ENCODE measurements around the gene KLHL6. TPM values are rescaled to one million over a fixed set of nuclear protein-coding genes. Genes with fewer than 3 reads are reported as not detected.
A peak's percentile ranks its signal among the peaks of the same experiment; 100 is the strongest.

Gene KLHL6
- total and polyA plus RNA-seq, 2 of the 8 experiments (the other 6 are each of a cell fraction or from before 2014, with no cell fraction given) = 0.05 TPM; not detected in 1

DNA sequence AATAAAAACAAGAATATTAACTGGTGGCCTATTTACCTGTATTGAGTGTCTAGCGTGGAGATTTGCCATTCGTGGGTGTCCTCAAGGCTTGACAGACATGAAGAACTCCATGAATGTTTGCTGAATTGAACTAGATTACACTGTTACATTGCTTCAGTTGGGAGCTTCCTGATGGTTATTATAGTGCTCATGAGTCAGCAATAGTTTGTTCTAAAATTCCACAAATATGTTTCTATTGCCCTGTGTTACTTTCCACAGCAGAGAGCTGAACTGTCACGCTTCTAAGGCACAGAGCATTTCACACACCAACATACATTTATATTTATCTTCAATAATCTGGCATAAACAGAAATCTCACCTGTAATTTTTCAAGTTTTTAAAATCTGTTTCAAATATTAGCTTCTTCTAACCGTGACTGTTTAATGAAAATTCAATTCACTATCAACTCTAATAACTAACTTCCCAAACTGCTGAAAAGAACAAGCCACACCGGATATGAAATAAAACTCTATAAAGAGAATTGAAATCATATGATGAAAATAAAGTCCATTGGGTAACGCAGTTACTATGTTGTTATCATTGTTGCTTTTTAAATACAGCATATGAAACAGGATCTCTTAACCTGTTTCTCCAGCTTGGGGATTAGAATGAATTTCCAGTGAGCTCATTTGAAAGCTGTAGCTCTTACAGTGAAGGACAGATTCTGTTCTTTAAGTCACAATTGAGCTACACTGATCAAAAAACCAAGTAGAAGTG is 65.9 kb downstream of the KLHL6 start:
- no peak overlapping the region for H4K91ac ChIP-seq (replicated peaks; ENCODE audit: insufficient read length, low read length)
- H3K18ac ChIP-seq (ENCODE audit: extremely low read depth, low read length) = no peak overlapping the region
- no peak overlapping the region for H3K23ac ChIP-seq (ENCODE audit: insufficient read length)
- H3K9ac ChIP-seq (replicated peaks in 1 of 4; ENCODE audit: extremely low read depth in 1 of 4, low read depth in 3 of 4, low read length in 3 of 4) = no peak overlapping the region
- H3K27ac ChIP-seq (ENCODE audit: low read depth, low read length) = no peak overlapping the region
- H3K4ac ChIP-seq (replicated peaks; ENCODE audit: insufficient read length, low read depth, low read length) = no peak overlapping the region
- no peak overlapping the region for H3K56ac ChIP-seq (replicated peaks; ENCODE audit: insufficient read length, low read depth, low read length)
- H3K79me1 ChIP-seq (ENCODE audit: low read depth, low read length) = no peaks in the 10 kb centered on the region
- no peak overlapping the region; the same call in 1 of the 2 replicates for H2BK20ac ChIP-seq (ENCODE audit: low read length)
- DNase-seq (ENCODE audit: low read depth in 1 of 2, low spot score in 2 of 2) (no peak), FAIRE-seq (no peak)
- no peak overlapping the region for H2BK120ac ChIP-seq (replicated peaks; ENCODE audit: low read depth, low read length)
- POLR2A ChIA-PET (ENCODE audit: partially characterized antibody) = interaction anchor here (0.9 to 1.5 kb wide), 3 partner anchors 21 to 227 kb away, joined by 3 to 4 read pairs (median 3); no protein-coding TSS in a partner anchor
- no peaks in the 10 kb centered on the region for H3K79me2 ChIP-seq (ENCODE audit: control insufficient read depth in 1 of 2, insufficient read depth in 2 of 2, low read length in 2 of 2)
- no peak overlapping the region for H2AK5ac ChIP-seq (ENCODE audit: low read depth, low read length)
- no peak overlapping the region for H3K14ac ChIP-seq (ENCODE audit: insufficient read length)
- peaks cover 0 to 12% (median 8%) of the 10 kb centered on the region in 4 experiments; a peak in 5 of 7 replicates for H3K4me1 ChIP-seq (replicated peaks in 1 of 4; ENCODE audit: control insufficient read depth in 3 of 4, insufficient read depth in 4 of 4, low read length in 3 of 4)
- no peak for TF ChIP-seq KDM5A (IDR thresholded peaks at IDR 0.05; ENCODE audit: low read length)
- no peaks in the 10 kb centered on the region; a peak in 1 of 7 replicates for H3K27me3 ChIP-seq (replicated peaks in 1 of 4; ENCODE audit: control insufficient read depth in 3 of 4, extremely low read depth in 1 of 4, insufficient read depth in 3 of 4, low read length in 3 of 4)
- no peak overlapping the region for H2AFZ ChIP-seq (ENCODE audit: low read length)
- no peaks in the 10 kb centered on the region for H3K23me2 ChIP-seq (ENCODE audit: low read depth, low read length)
- H3K9me3 ChIP-seq (ENCODE audit: insufficient read depth in 2 of 2, low read depth in 1 of 2, low read length in 1 of 2) = no peaks in the 10 kb centered on the region
- H4K20me1 ChIP-seq (replicated peaks in 1 of 2; ENCODE audit: control insufficient read depth in 1 of 2, insufficient read depth in 2 of 2, low read length in 2 of 2) = no peaks in the 10 kb centered on the region
- 91% methylated on average over 6 of the region's 6 CpGs; no CpG with 5 or more reads in 1 of the 2 experiments for WGBS, 2 experiments (ENCODE audit: extremely low coverage in 1 of 2, insufficient coverage in 1 of 2, insufficient read length in 1 of 2, insufficient replicate concordance in 2 of 2, low coverage in 1 of 2, low lambda C conversion rate in 2 of 2, missing lambda C conversion rate in 1 of 2)
- CTCF ChIA-PET (ENCODE audit: partially characterized antibody) = interaction anchor here (0.5 to 5.6 kb wide), 11 partner anchors 9 to 277 kb away, joined by 3 to 46 read pairs (median 5); no protein-coding TSS in a partner anchor
- no peak overlapping the region for H4K5ac ChIP-seq (ENCODE audit: insufficient read length, low read depth, low read length)
- H3K36me3 ChIP-seq (ENCODE audit: control insufficient read depth in 2 of 4, insufficient read depth in 4 of 4, low read length in 3 of 4) = no peaks in the 10 kb centered on the region
- H2BK15ac ChIP-seq (ENCODE audit: low read length) = no peak overlapping the region
- no peak overlapping the region for H3K4me3 ChIP-seq (ENCODE audit: extremely low read depth in 1 of 4, insufficient read depth in 2 of 4, low read depth in 3 of 4, low read length in 4 of 4)
- peak overlapping the region; percentile 11; the same call in 1 of the 2 replicates for H2BK5ac ChIP-seq (ENCODE audit: low read depth, low read length)
- H3K4me2 ChIP-seq (ENCODE audit: insufficient read depth in 1 of 2, low read depth in 2 of 2, low read length in 2 of 2) = no peak overlapping the region
- H2BK12ac ChIP-seq (ENCODE audit: low read depth, low read length) = peak overlapping the region; percentile 78; the same call in 1 of the 2 replicates
- no peak overlapping the region for H4K8ac ChIP-seq (ENCODE audit: extremely low read depth, insufficient read depth, low read length)
